Natural killer cell (primary cell): ENCODE results near the gene CTBP1. TPM values are rescaled to one million over a fixed set of nuclear protein-coding genes. Genes with fewer than 3 reads are reported as not detected.
A peak's percentile ranks its signal among the peaks of the same experiment; 100 is the strongest.

ENCODE experiments used
- ATAC-seq, 3 donors: fragments of 150-1000 bp in 2 of 3; fragments of 200-7000 bp in 1 of 3; cut with Tn5 transposase; 1 replicate in 1 of 3; 2 replicates in 2 of 3; pipeline ENCODE4 v1.10.0; 2021; ENCODE audit warnings: mild to moderate bottlenecking in 2 of 3, moderate library complexity in 2 of 3
- DNase-seq, 2 donors: peaks; one replicate each; pipeline versions ENCODE4 v3.0.0 to v3.0.0-alpha.2; 2013 to 2021; ENCODE audit warnings: mixed read lengths in 1 of 2
- H3K27ac ChIP-seq: one replicate; pipeline ENCODE4 v1.5.1; 2013; ENCODE audit warnings: mild to moderate bottlenecking, low read length
- H3K27me3 ChIP-seq: one replicate; pipeline ENCODE4 v1.6.1; 2013; ENCODE audit warnings: low read length; ENCODE audit not compliant: control insufficient read depth, insufficient read depth
- H3K36me3 ChIP-seq: one replicate; pipeline ENCODE4 v1.6.1; 2013; ENCODE audit warnings: low read length; ENCODE audit not compliant: control insufficient read depth, insufficient read depth
- H3K4me1 ChIP-seq: one replicate; pipeline ENCODE4 v1.6.1; 2013; ENCODE audit warnings: low read length; ENCODE audit not compliant: control insufficient read depth, insufficient read depth
- H3K4me3 ChIP-seq: one replicate; pipeline ENCODE4 v1.5.1; 2013; ENCODE audit warnings: low read length
- H3K9me3 ChIP-seq: one replicate; pipeline ENCODE4 v1.6.1; 2013; ENCODE audit warnings: low read length; ENCODE audit not compliant: control insufficient read depth, insufficient read depth
- H3K27ac Mint-ChIP-seq, 2 donors: one replicate each; pipeline ENCODE4 v1.8.0; 2022; ENCODE audit warnings: mild to moderate bottlenecking in 2 of 2, mixed read lengths in 2 of 2, moderate library complexity in 1 of 2
- H3K27me3 Mint-ChIP-seq, 2 donors: one replicate each; pipeline ENCODE4 v1.8.0; 2022; ENCODE audit warnings: low read depth in 2 of 2, mixed read lengths in 2 of 2
- H3K36me3 Mint-ChIP-seq: one replicate; pipeline ENCODE4 v1.8.0; 2022; ENCODE audit warnings: mixed read lengths
- H3K4me1 Mint-ChIP-seq, 2 donors: one replicate each; pipeline ENCODE4 v1.8.0; 2022; ENCODE audit warnings: mixed read lengths in 2 of 2
- H3K4me3 Mint-ChIP-seq: one replicate; pipeline ENCODE4 v1.8.0; 2022; ENCODE audit warnings: mild to moderate bottlenecking, moderate library complexity, mixed read lengths
- H3K9me3 Mint-ChIP-seq, 2 donors: one replicate each; pipeline ENCODE4 v1.8.0; 2022; ENCODE audit warnings: mixed read lengths in 2 of 2
- WGBS: methylation state at CpG from one replicate; pipeline ENCODE4 v1.1.7; 2013; ENCODE audit warnings: missing lambda C conversion rate; ENCODE audit not compliant: insufficient coverage; 5-methylcytosine and 5-hydroxymethylcytosine counted together
- intact Hi-C: fragments of 100-400 bp; cut with micrococcal nuclease; formaldehyde crosslinking; loops from one replicate; pipeline ENCODE4 v1.14.2; 2022
- total RNA-seq, 4 donors: library from RNA; stranded (reverse); fragments of 120-200 nt in 1 of 4; gene quantifications; one replicate each; pipeline versions ENCODE4 v1.2.3 to v1.2.4, GENCODE V29; 2013 to 2022
- TF ChIP-seq, protein P1 (sequence below): fragments of 200-600 bp; IDR thresholded peaks from one replicate; pipeline ENCODE4 v1.8.0; 2022; ENCODE audit warnings: antibody characterized with exemption

CTBP1 gene
- total RNA-seq, 3 donors from 2014 or later (not counting 1 experiment from before 2014, with no cell fraction given) = 384 to 388 (median 388) TPM

- no peaks in the 10 kb centered on the region for H3K27me3 Mint-ChIP-seq
- DNase-seq (peak; percentile 62 to 83), ATAC-seq (peak; percentile 5 to 24 (median 6))
- H3K36me3 Mint-ChIP-seq = no peaks in the 10 kb centered on the region
- no peaks in the 10 kb centered on the region for H3K9me3 Mint-ChIP-seq
- H3K4me3 Mint-ChIP-seq = peak overlapping the region; percentile 94
- peaks cover 27% of the 10 kb centered on the region for H3K36me3 ChIP-seq
- intact Hi-C loops = no loop called here
- no peaks in the 10 kb centered on the region for H3K9me3 ChIP-seq
- peaks cover 92% of the 10 kb centered on the region for H3K4me1 ChIP-seq
- TF ChIP-seq, protein P1, sequence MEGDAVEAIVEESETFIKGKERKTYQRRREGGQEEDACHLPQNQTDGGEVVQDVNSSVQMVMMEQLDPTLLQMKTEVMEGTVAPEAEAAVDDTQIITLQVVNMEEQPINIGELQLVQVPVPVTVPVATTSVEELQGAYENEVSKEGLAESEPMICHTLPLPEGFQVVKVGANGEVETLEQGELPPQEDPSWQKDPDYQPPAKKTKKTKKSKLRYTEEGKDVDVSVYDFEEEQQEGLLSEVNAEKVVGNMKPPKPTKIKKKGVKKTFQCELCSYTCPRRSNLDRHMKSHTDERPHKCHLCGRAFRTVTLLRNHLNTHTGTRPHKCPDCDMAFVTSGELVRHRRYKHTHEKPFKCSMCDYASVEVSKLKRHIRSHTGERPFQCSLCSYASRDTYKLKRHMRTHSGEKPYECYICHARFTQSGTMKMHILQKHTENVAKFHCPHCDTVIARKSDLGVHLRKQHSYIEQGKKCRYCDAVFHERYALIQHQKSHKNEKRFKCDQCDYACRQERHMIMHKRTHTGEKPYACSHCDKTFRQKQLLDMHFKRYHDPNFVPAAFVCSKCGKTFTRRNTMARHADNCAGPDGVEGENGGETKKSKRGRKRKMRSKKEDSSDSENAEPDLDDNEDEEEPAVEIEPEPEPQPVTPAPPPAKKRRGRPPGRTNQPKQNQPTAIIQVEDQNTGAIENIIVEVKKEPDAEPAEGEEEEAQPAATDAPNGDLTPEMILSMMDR = no peak
- peak overlapping the region; percentile 92 to 96 for H3K27ac Mint-ChIP-seq
- WGBS = 2% methylated on average over 88 of the region's 88 CpGs
- peak overlapping the region; percentile 72 for H3K4me3 ChIP-seq
- H3K4me1 Mint-ChIP-seq = peaks cover 48 to 74% of the 10 kb centered on the region in 2 donors
- peaks cover 3% of the 10 kb centered on the region for H3K27me3 ChIP-seq
- H3K27ac ChIP-seq = peak overlapping the region; percentile 71
Observed at GRCh38 chr4:1171311-1172227, 77.4 kb downstream of the CTBP1 start.

- Histone ChIP-seq H3K27ac (peak overlapping the region; percentile 89), H3K27me3 (peaks cover 3% of the 10 kb centered on the region), H3K4me3 (peak overlapping the region; percentile 72), H3K36me3 (peaks cover 27% of the 10 kb centered on the region), H3K4me1 (peaks cover 94% of the 10 kb centered on the region), H3K9me3 (no peaks in the 10 kb centered on the region)
- ATAC-seq (no peak), DNase-seq (no peak)
- WGBS = 15% methylated on average over 42 of the region's 42 CpGs
- Mint-ChIP-seq H3K36me3 (no peaks in the 10 kb centered on the region), H3K4me3 (peak overlapping the region; percentile 94), H3K4me1 (peaks cover 45 to 71% of the 10 kb centered on the region in 2 donors), H3K27me3 (no peaks in the 10 kb centered on the region), H3K9me3 (no peaks in the 10 kb centered on the region), H3K27ac (peak overlapping the region; percentile 92 to 96)
- intact Hi-C loops = no loop called here
- TF ChIP-seq, protein P1 = no peak
Observed at GRCh38 chr4:1170976-1171310, 78.0 kb downstream of the CTBP1 start.

GRCh38 chr4:1170156-1170975 lies 78.6 kb downstream of the CTBP1 start:
- Histone ChIP-seq H3K4me1 (peaks cover 88% of the 10 kb centered on the region), H3K27ac (peak overlapping the region; percentile 89), H3K4me3 (peak overlapping the region; percentile 32), H3K27me3 (peaks cover 3% of the 10 kb centered on the region), H3K36me3 (peaks cover 27% of the 10 kb centered on the region), H3K9me3 (no peaks in the 10 kb centered on the region)
- H3K36me3 Mint-ChIP-seq = no peaks in the 10 kb centered on the region
- H3K27me3 Mint-ChIP-seq = no peaks in the 10 kb centered on the region
- TF ChIP-seq, protein P1 = no peak
- 72% methylated on average over 37 of the region's 37 CpGs for WGBS
- DNase-seq (no peak), ATAC-seq (no peak)
- intact Hi-C loops = no loop called here
- H3K4me3 Mint-ChIP-seq = peak overlapping the region; percentile 80
- H3K27ac Mint-ChIP-seq = peak overlapping the region; percentile 88 to 96
- H3K9me3 Mint-ChIP-seq = no peaks in the 10 kb centered on the region
- peaks cover 45 to 65% of the 10 kb centered on the region in 2 donors for H3K4me1 Mint-ChIP-seq
